Ovary (tissue), 3 donors: ENCODE measurements around the gene COLQ.

Experiments used
- EP300 ChIP-seq: sonication (generic); formaldehyde crosslinking; IDR thresholded peaks from one replicate; pipeline ENCODE4 v1.6.1; 2017; ENCODE audit warnings: antibody characterized with exemption
- POLR2A ChIP-seq: fragments of 450-650 bp; IDR thresholded peaks from one replicate; pipeline ENCODE4 v1.6.1; 2017; ENCODE audit warnings: antibody characterized with exemption, mild to moderate bottlenecking, moderate library complexity
- TF ChIP-seq, protein P1 (sequence below), 3 donors: fragments of 450-650 bp in 2 of 3; fragments of 200-600 bp in 1 of 3; IDR thresholded peaks; one replicate each; pipeline versions ENCODE4 v1.5.1 to v1.8.0; 2016 to 2022; ENCODE audit warnings: antibody characterized with exemption in 3 of 3, mild to moderate bottlenecking in 1 of 3
- donor health status: DM: no; HTN: no; CAD: no.

DNA sequence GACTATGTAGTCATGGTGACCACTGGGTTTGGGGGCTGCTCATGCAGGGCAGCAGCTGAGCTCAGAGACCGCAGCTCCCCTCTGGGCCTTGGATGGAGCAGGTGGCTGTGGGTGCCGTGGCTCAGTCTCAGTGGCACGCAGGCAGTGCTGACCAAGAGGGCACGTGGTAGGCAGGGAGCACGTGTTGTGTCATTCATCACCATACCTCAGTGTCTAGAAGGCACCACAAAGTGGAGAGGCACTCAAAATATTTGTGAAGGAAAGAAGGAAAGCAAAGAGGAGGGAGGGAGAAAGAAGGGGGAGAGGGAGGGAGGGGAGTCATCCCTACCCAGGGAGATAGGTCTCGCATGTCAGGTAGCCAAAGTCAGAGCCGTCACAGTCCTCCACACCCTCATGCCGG is 68.0 kb downstream of the COLQ start:
- TF ChIP-seq, protein P1, sequence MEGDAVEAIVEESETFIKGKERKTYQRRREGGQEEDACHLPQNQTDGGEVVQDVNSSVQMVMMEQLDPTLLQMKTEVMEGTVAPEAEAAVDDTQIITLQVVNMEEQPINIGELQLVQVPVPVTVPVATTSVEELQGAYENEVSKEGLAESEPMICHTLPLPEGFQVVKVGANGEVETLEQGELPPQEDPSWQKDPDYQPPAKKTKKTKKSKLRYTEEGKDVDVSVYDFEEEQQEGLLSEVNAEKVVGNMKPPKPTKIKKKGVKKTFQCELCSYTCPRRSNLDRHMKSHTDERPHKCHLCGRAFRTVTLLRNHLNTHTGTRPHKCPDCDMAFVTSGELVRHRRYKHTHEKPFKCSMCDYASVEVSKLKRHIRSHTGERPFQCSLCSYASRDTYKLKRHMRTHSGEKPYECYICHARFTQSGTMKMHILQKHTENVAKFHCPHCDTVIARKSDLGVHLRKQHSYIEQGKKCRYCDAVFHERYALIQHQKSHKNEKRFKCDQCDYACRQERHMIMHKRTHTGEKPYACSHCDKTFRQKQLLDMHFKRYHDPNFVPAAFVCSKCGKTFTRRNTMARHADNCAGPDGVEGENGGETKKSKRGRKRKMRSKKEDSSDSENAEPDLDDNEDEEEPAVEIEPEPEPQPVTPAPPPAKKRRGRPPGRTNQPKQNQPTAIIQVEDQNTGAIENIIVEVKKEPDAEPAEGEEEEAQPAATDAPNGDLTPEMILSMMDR (IDR thresholded peaks at IDR 0.05), result no peak
- TF ChIP-seq POLR2A (no peak), EP300 (no peak)
